GM12801 (cell line): ENCODE data around the gene PSKH1.

Experiments used
- TF ChIP-seq, protein P1 (sequence below): IDR thresholded peaks from one replicate; pipeline ENCODE4 v1.5.1; 2011; ENCODE audit warnings: control low read depth; ENCODE audit not compliant: insufficient read length; ENCODE audit errors: extremely low read depth

The PSKH1 gene

GRCh38 chr16:67872131-67872630 is 20.9 kb upstream of the PSKH1 start:
- TF ChIP-seq, protein P1, sequence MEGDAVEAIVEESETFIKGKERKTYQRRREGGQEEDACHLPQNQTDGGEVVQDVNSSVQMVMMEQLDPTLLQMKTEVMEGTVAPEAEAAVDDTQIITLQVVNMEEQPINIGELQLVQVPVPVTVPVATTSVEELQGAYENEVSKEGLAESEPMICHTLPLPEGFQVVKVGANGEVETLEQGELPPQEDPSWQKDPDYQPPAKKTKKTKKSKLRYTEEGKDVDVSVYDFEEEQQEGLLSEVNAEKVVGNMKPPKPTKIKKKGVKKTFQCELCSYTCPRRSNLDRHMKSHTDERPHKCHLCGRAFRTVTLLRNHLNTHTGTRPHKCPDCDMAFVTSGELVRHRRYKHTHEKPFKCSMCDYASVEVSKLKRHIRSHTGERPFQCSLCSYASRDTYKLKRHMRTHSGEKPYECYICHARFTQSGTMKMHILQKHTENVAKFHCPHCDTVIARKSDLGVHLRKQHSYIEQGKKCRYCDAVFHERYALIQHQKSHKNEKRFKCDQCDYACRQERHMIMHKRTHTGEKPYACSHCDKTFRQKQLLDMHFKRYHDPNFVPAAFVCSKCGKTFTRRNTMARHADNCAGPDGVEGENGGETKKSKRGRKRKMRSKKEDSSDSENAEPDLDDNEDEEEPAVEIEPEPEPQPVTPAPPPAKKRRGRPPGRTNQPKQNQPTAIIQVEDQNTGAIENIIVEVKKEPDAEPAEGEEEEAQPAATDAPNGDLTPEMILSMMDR, result no peak

DNA sequence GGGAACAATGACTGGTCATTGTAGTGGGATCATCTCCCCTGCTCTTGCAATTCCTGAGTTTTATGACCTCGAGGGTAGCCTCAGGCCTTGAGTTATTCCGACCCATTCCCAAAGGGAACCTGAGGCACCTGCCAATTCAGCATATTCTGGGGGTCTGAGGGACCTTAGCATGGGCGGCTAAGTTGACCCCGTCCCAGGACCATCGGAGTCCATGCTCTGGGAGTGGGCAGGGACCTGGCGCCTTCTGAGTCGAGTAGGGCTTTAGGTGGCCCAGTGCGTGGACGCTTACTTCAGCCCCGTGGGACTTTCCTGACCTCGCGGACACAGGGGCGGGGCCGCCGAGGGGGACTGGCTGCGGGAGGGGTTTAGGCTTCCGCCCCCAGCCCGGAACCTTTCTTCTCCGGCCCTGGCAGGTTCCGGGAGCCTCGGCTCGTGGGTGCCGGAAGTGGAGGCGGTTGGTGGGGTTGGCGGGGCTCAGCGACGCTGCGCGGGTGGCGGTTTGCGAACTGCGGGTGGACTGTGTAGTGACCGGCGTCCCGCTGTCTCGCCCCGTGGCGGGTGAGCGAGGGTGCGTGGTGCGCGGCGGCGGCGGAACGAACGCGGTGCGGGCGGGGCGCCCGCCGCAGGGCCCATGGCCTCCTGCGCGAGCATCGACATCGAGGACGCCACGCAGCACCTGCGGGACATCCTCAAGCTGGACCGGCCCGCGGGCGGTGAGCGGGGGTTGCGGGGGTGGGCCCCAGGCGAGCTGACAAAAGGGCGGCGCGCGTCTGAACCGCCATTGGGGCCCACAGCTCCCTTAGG is 20.2 kb upstream of the PSKH1 start, which contains the start of gene EDC4:
EDC4 (plus strand) TSS at position 422 of the 804 bp plus-strand sequence; CDS start at position 632, 210 bp downstream.
- TF ChIP-seq, protein P1, result no peak

DNA sequence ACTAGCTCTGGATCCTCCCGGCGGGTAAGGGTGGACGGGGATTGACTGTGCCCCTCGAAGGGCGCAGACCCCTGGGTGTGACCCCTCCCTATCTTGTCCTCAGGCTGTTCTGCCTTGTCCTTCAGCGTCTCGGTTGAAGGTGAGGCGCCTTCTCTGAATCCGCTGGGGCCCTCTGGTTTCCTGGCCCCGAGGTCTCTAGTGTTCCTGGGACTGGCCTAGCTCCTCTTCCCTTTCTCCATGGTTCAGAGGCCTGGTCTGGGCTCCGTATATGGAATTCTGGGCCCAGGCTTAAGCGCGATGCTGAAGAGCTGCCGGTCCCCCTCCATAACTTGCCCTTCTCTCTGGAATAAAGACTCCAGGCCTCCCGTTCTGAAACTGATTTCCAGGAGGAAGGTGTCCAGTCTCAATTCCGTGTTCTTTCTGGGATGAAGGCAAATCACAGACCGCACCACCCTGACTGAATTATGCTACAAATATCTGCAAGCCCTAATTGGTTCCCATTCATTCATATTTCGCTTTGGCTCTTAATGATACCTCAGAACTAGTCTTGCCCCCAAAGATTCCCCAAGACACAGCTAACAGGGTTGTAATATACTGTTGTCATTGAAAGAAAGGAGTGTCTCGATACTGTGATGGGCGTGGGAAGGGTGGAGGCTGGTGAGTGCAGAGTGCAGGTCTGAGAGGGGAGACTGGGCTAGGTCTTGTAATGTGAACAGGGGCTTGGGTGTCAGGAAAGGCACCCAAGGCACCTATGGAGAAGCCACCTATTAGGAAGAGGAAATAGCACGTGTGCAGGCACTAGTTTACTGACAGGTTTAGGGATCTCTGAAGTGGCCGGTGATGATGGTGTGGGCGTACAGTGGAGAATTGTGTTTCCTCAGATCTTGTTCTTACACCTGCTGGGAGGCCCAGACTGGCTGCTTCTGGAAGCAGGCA is 19.4 kb upstream of the PSKH1 start:
- TF ChIP-seq, protein P1, result no peak

DNA sequence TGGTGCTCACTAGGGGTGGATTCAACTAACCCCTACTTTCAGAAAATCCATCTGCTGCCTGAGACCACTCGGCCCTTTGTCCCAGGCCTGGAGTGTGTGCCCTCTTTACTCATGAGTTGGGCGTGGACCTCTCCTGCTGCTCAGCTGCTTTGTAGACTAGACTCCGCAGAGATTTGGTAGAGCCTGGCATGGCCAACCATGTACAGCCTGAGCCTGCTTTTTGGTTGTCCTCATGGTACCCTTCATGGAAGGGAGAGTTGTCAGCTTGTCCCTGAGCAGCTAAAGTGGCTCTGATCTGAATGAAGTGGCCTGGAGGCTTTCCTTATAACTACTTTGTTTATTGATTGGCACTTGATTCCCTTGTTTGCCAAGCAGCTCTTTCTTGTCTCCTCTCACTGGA is 18.7 kb upstream of the PSKH1 start:
- TF ChIP-seq, protein P1, result no peak

- TF ChIP-seq, protein P1, result no peak
Observed at GRCh38 chr16:67877064-67877463, 16.0 kb upstream of the PSKH1 start.

GRCh38 chr16:67878232-67878631 is 14.8 kb upstream of the PSKH1 start:
- TF ChIP-seq, protein P1, result no peak

- TF ChIP-seq, protein P1, result no peak
Observed at GRCh38 chr16:67878846-67879245, 14.2 kb upstream of the PSKH1 start.
